ENCODE measurements around the gene RHBDF2.
"Not testable (repeated sequence)": the region's sequence is repeated elsewhere in the genome, so short reads cannot be mapped to it uniquely, and the experiment has no call there.

RHBDF2 gene

DNA sequence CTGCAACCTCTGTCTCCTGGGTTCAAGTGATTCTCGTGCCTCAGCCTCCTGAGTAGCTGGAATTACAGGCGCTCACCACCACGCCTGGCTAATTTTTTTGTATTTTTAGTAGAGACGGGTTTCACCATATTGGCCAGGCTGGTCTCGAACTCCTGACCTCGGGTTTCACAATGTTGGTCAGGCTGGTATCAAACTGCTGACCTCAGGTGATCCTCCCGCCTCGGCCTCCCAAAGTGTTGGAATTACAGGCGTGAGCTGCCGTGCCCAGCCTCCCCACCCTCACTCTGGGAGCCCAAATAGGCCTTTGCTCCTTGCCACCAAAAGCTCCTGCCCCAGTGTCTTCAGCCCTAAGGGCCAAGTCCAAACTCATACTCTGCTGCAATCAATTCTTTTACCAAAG lies 20.5 kb upstream of the RHBDF2 start:
- not testable (repeated sequence) for H3K9ac ChIP-seq (ENCODE audit: low read depth, low read length); H3K4me1 ChIP-seq (ENCODE audit: control insufficient read depth, insufficient read depth, low read length); H3K27ac ChIP-seq (ENCODE audit: low read depth, low read length); H3K36me3 ChIP-seq (ENCODE audit: control insufficient read depth, insufficient read depth, low read length); H3K9me3 ChIP-seq (ENCODE audit: control insufficient read depth, insufficient read depth, low read length); H3K27me3 ChIP-seq (ENCODE audit: control insufficient read depth, insufficient read depth, low read length); H3K4me3 ChIP-seq (ENCODE audit: low read depth, low read length)

- Histone ChIP-seq H3K27me3 (ENCODE audit: control insufficient read depth, insufficient read depth, low read length) (peaks cover 6% of the 10 kb centered on the region), H3K4me3 (ENCODE audit: low read depth, low read length) (no peak overlapping the region), H3K27ac (ENCODE audit: low read depth, low read length) (no peak overlapping the region), H3K4me1 (ENCODE audit: control insufficient read depth, insufficient read depth, low read length) (peaks cover 6% of the 10 kb centered on the region; the same call in 1 of the 2 replicates), H3K9ac (ENCODE audit: low read depth, low read length) (no peak overlapping the region), H3K9me3 (ENCODE audit: control insufficient read depth, insufficient read depth, low read length) (no peaks in the 10 kb centered on the region), H3K36me3 (ENCODE audit: control insufficient read depth, insufficient read depth, low read length) (no peaks in the 10 kb centered on the region)
Observed at GRCh38 chr17:76521262-76521661, 20.0 kb upstream of the RHBDF2 start.

DNA sequence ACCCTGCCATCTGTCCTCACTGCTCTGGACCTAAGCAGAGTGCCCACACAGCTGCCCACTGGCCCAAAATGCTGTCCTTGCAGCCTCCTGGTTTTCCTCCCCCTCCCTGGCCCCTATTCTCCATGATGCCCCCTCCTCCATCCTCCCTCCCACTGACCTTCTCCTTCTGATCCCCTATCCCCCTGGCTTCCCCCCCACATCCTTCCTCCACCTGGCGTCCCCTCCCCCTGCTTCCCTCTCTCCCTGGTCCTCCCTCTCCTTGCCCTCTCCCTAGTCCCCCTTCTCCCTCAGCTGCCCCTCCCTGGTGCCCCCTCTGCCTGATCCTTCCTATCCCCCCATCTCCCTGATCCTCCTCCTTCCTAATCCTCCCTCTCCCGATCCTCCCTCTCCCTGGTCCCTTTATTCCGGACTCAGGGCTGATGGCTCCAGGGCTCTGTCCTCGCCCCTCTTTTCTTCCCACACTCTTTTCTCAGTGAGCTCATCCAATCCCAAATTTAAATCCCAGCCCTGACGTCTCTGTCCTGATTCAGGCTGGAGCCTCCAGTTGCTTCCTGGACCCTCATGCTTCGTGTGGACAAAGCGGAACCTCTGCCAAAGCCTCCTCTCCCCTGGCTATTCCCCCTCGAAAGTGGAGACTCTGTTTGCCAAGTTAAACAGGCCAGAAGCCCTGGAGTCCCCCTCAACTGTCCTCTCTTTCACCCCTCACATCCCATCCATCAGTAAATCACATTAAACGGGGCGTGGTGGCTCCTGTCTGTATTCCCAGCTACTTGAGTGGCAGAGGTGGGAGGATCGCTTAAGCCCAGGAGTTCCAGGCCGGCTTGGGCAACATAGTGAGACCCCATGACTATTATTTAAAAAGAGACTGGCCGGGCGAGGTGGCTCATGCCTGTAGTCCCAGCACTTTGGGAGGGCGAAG lies 18.1 kb upstream of the RHBDF2 start:
- no peaks in the 10 kb centered on the region; the same call in 1 of the 2 replicates for H3K4me1 ChIP-seq (ENCODE audit: control insufficient read depth, insufficient read depth, low read length)
- no peaks in the 10 kb centered on the region for H3K36me3 ChIP-seq (ENCODE audit: control insufficient read depth, insufficient read depth, low read length)
- no peaks in the 10 kb centered on the region for H3K9me3 ChIP-seq (ENCODE audit: control insufficient read depth, insufficient read depth, low read length)
- no peak overlapping the region for H3K4me3 ChIP-seq (ENCODE audit: low read depth, low read length)
- H3K27ac ChIP-seq (ENCODE audit: low read depth, low read length): no peak overlapping the region
- H3K27me3 ChIP-seq (ENCODE audit: control insufficient read depth, insufficient read depth, low read length): peaks cover 6% of the 10 kb centered on the region
- no peak overlapping the region for H3K9ac ChIP-seq (ENCODE audit: low read depth, low read length)

DNA sequence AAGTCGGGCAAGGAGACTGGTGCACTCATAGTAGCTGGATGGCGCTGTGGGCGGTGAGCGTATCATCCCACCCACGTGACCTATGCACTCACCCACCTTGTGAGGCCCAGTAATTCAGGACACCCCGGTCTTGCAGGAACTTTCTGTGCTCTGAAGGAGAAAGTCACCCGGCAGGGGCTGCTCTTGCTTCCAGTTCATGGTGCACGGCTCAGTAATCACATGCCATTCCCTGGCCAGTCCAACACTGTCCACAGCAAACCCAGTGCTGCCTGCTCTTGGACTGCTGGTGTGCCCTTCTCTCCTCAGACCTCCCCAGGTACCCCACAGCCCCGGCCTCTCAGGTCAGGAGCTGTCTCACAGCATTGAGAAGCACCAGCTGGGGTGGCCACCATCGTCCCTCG lies 16.4 kb upstream of the RHBDF2 start:
- H3K27me3 ChIP-seq (ENCODE audit: control insufficient read depth, insufficient read depth, low read length): no peaks in the 10 kb centered on the region
- H3K4me1 ChIP-seq (ENCODE audit: control insufficient read depth, insufficient read depth, low read length): no peaks in the 10 kb centered on the region
- no peaks in the 10 kb centered on the region for H3K9me3 ChIP-seq (ENCODE audit: control insufficient read depth, insufficient read depth, low read length)
- no peak overlapping the region for H3K27ac ChIP-seq (ENCODE audit: low read depth, low read length)
- no peak overlapping the region for H3K9ac ChIP-seq (ENCODE audit: low read depth, low read length)
- no peaks in the 10 kb centered on the region for H3K36me3 ChIP-seq (ENCODE audit: control insufficient read depth, insufficient read depth, low read length)
- H3K4me3 ChIP-seq (ENCODE audit: low read depth, low read length): no peak overlapping the region

DNA sequence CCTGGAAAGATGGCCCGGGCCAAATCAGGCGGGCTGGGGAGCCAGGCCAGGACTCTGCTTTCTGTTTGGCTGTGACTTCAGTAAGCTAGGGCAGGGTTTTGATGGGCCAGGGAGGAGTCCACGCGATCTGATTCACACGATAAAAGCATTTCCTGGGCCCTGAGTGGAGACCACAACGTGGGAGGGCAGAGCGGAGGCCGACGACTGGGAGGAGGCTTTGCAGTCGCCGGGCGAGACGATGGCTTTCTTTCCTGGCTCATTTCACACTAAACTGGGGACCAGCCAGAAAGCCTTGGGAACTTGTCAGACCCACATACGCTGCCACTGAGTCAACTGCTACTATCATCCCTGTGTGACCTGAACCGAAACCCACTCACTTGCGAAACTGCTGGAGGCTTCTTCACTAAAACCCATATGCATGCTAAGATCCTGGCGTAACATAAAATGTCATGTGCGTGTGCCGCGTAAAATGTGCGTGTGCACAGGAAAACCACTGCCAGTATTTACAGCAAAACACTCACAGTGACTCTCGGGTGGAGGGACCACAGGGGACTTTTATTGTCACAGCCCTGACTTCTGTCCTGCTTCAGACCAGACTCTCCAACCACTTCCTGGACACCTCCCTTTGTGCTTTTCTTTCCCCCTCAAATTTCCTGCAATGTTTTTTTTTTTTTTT lies 14.2 kb upstream of the RHBDF2 start:
- H3K4me1 ChIP-seq (ENCODE audit: control insufficient read depth, insufficient read depth, low read length): no peaks in the 10 kb centered on the region
- H3K9me3 ChIP-seq (ENCODE audit: control insufficient read depth, insufficient read depth, low read length): no peaks in the 10 kb centered on the region
- H3K4me3 ChIP-seq (ENCODE audit: low read depth, low read length): no peak overlapping the region
- H3K27me3 ChIP-seq (ENCODE audit: control insufficient read depth, insufficient read depth, low read length): no peaks in the 10 kb centered on the region
- H3K27ac ChIP-seq (ENCODE audit: low read depth, low read length): no peak overlapping the region
- no peak overlapping the region for H3K9ac ChIP-seq (ENCODE audit: low read depth, low read length)
- H3K36me3 ChIP-seq (ENCODE audit: control insufficient read depth, insufficient read depth, low read length): no peaks in the 10 kb centered on the region

GRCh38 chr17:76514355-76514754 lies 13.1 kb upstream of the RHBDF2 start:
- not testable (repeated sequence) for H3K4me3 ChIP-seq (ENCODE audit: low read depth, low read length); H3K9ac ChIP-seq (ENCODE audit: low read depth, low read length); H3K27ac ChIP-seq (ENCODE audit: low read depth, low read length); H3K36me3 ChIP-seq (ENCODE audit: control insufficient read depth, insufficient read depth, low read length); H3K9me3 ChIP-seq (ENCODE audit: control insufficient read depth, insufficient read depth, low read length); H3K4me1 ChIP-seq (ENCODE audit: control insufficient read depth, insufficient read depth, low read length); H3K27me3 ChIP-seq (ENCODE audit: control insufficient read depth, insufficient read depth, low read length)

- no peak overlapping the region for H3K4me3 ChIP-seq (ENCODE audit: low read depth, low read length)
- H3K9me3 ChIP-seq (ENCODE audit: control insufficient read depth, insufficient read depth, low read length): no peaks in the 10 kb centered on the region
- H3K4me1 ChIP-seq (ENCODE audit: control insufficient read depth, insufficient read depth, low read length): no peaks in the 10 kb centered on the region
- no peak overlapping the region for H3K9ac ChIP-seq (ENCODE audit: low read depth, low read length)
- no peak overlapping the region for H3K27ac ChIP-seq (ENCODE audit: low read depth, low read length)
- H3K27me3 ChIP-seq (ENCODE audit: control insufficient read depth, insufficient read depth, low read length): no peaks in the 10 kb centered on the region
- no peaks in the 10 kb centered on the region for H3K36me3 ChIP-seq (ENCODE audit: control insufficient read depth, insufficient read depth, low read length)
Observed at GRCh38 chr17:76513306-76513692, 12.1 kb upstream of the RHBDF2 start.

GRCh38 chr17:76512366-76513305 lies 11.4 kb upstream of the RHBDF2 start:
- Histone ChIP-seq H3K36me3 (ENCODE audit: control insufficient read depth, insufficient read depth, low read length) (no peaks in the 10 kb centered on the region), H3K4me1 (ENCODE audit: control insufficient read depth, insufficient read depth, low read length) (no peaks in the 10 kb centered on the region), H3K27me3 (ENCODE audit: control insufficient read depth, insufficient read depth, low read length) (no peaks in the 10 kb centered on the region; the same call in 1 of the 2 replicates), H3K27ac (ENCODE audit: low read depth, low read length) (no peak overlapping the region), H3K9ac (ENCODE audit: low read depth, low read length) (no peak overlapping the region), H3K4me3 (ENCODE audit: low read depth, low read length) (no peak overlapping the region), H3K9me3 (ENCODE audit: control insufficient read depth, insufficient read depth, low read length) (no peaks in the 10 kb centered on the region)

GRCh38 chr17:76511668-76512365 lies 10.6 kb upstream of the RHBDF2 start:
- Histone ChIP-seq H3K27me3 (ENCODE audit: control insufficient read depth, insufficient read depth, low read length) (no peaks in the 10 kb centered on the region; the same call in 1 of the 2 replicates), H3K4me3 (ENCODE audit: low read depth, low read length) (no peak overlapping the region), H3K4me1 (ENCODE audit: control insufficient read depth, insufficient read depth, low read length) (no peaks in the 10 kb centered on the region), H3K27ac (ENCODE audit: low read depth, low read length) (no peak overlapping the region), H3K36me3 (ENCODE audit: control insufficient read depth, insufficient read depth, low read length) (no peaks in the 10 kb centered on the region), H3K9me3 (ENCODE audit: control insufficient read depth, insufficient read depth, low read length) (no peaks in the 10 kb centered on the region), H3K9ac (ENCODE audit: low read depth, low read length) (no peak overlapping the region)

DNA sequence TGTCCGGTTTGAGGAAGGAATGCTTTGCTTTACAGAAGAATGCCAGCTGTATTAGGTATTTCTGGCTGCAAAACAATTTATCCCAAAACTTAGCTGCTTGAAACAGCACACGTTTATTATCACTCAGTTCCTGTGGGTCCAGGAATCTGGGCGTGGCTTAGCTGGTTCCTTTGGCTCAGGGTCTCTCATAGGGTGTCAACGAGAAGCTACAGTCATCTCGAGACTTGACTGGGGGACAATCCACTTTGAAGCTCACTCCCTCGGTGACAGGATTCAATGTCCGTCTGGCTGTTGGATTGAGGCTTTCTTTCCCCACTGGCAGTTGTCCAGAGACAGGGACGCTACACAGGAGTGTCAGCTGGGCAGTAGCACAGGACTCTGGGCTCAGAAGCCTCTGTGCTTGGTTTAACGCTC lies 9.6 kb upstream of the RHBDF2 start:
- Histone ChIP-seq H3K9ac (ENCODE audit: low read depth, low read length) (no peak overlapping the region), H3K36me3 (ENCODE audit: control insufficient read depth, insufficient read depth, low read length) (no peaks in the 10 kb centered on the region), H3K27me3 (ENCODE audit: control insufficient read depth, insufficient read depth, low read length) (no peaks in the 10 kb centered on the region; the same call in none of the 2 replicates), H3K9me3 (ENCODE audit: control insufficient read depth, insufficient read depth, low read length) (no peaks in the 10 kb centered on the region), H3K4me1 (ENCODE audit: control insufficient read depth, insufficient read depth, low read length) (0 out of 2 replicates have a peak, but pooled peaks cover 3% of the 10 kb centered on the region), H3K4me3 (ENCODE audit: low read depth, low read length) (no peak overlapping the region), H3K27ac (ENCODE audit: low read depth, low read length) (no peak overlapping the region)

Data from HUES48 (cell line).